Activated T-cell treated with anti-CD3 and anti-CD28 coated beads for 4 hours (primary cell): ENCODE measurements around the gene FRMD1.
"Not testable (repeated sequence)": the region's sequence is repeated elsewhere in the genome, so short reads cannot be mapped to it uniquely, and the experiment has no call there.

Source experiments
- DNase-seq: peaks from one replicate; pipeline ENCODE4 v3.0.0-alpha.2; 2020

The FRMD1 gene

GRCh38 chr6:168093634-168094033 lies 14.6 kb upstream of the FRMD1 start:
- no peak for DNase-seq

GRCh38 chr6:168093071-168093505 lies 14.1 kb upstream of the FRMD1 start:
- DNase-seq: no peak

GRCh38 chr6:168092541-168092940 lies 13.5 kb upstream of the FRMD1 start:
- no peak for DNase-seq

- DNase-seq: no peak
Observed at GRCh38 chr6:168091381-168092264, 12.6 kb upstream of the FRMD1 start.

DNA sequence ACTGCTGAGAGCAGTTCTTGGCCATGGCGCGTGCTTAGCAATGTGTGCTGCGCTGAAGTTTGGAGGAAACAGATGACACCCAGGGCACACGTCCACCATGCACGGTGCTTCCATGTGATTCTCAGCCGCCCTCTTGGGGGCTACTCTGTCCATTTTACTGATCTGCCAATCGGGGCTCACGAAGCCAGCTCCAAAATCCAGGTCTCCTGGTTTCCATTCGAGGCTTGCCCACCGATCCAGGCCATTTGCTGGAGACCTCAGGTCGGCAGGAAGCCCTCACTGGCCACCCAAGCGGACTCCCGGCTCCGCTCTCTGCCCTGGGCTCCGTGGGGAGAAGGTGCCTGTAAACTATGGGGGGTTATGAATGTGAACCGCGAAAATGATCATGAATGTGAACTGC lies 11.7 kb upstream of the FRMD1 start:
- no peak for DNase-seq

DNA sequence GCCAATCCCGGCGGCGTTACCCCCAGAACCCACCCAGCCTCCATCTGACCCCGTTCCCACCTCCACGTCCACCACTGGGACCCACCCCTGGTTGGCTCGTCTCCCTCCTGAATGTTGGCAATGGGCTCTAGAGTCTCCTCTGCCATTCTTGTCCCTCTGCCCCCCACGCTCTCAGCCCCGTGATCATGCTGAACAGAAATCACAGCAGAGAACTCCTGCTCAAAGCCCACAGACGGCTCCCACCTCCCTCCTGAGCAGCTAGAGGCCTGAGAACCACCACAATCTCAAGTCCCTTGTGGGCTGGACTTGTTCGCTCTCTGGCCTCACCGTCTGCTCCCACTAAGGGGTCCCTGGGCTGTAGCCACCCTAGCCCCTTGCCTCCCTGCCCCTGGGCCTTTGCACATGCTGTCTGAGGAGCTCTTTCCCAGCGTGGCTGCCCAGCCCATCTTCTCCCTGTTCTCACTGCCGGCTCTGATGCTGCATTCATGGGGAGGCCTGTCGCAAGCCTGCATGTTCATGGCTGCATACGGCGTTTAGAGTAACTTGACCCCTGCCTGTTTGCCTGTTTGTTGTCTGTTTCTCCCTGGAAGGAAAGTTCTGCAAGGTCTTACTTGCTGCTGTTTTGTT lies 11.2 kb upstream of the FRMD1 start:
- DNase-seq: no peak

DNA sequence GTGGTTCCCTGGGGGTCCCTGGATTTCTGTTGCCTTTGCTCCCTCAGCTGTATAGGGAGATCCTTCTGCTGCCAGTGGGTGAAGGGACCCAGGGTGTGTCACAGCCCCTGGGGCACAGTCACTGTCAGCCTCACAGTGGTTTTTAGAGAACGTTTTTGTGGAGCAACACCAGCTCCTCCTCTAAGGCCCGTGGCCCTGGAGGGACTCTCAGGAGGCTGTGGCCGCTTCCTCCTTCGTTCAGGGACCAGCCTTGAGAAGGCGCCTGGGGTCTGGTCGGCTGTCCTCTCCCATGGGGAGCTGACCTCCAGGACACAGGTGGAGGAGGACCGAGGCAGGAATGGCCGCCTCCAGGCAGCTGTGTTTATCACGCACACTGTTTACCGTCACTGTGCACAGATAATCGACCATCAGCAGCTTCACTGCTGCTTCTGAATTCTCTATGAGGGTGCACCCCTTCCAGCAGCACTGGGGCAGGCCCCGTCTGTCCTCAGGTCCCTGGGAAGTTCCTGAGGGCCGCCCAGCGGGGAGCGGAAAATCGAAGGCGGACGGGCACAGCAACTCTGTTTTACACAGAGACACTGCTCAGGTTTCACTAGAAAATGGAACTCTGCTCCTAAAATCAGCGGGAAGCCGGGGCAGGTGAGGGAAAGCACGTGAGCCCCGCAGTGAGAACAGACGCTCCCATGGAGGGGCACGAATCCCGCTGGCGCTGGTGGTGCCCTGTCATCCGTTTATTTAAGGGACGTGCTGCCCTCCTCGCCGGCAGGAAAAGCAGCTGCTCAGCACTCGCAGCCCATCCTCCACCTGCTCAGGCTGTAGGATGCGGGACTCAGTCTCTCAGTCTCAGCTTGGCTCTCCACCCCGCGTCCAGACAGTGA lies 10.4 kb upstream of the FRMD1 start:
- DNase-seq: no peak

DNA sequence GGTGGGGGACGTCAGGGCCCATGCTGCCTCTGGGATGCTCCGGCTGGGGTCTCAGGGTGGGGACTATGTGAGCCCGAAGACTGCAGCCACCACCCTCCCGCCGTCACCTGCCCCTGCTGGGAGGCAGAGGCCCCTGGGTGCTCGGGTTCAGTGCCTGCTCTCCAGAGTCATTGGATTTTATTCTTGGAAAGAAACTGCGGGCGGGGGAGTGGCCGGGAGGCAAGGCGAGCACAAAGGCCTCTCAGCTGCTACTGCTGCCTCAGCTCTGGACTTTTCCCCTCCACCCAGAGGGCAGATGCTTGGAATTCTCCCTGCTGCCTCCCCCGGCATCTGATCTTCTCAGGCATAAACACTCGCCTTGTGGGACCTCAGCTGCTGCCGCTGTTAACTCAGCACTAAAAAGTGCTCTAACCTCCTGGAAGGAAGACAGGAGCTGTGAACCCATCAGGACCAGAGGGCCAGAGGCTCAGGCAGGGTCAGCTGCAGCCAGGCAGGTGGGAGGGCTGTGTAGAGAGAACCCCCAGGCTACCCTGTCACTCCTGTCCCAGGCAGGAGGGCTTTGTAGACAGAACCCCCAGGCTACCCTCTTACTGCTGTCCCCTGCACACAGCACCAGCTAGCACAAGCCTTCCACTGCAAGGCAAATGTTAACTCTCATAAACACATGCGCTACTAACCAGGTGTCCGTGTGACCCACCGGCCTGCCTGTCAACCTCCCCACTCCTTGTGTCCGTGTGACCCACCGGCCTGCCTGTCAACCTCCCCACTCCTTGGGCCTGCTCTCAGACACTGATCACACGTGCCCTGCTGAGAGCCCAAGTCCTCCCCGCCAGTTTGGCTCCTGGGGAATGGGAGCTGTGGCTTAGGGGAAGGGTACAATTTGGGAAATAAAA lies 9.4 kb upstream of the FRMD1 start:
- no peak for DNase-seq

DNA sequence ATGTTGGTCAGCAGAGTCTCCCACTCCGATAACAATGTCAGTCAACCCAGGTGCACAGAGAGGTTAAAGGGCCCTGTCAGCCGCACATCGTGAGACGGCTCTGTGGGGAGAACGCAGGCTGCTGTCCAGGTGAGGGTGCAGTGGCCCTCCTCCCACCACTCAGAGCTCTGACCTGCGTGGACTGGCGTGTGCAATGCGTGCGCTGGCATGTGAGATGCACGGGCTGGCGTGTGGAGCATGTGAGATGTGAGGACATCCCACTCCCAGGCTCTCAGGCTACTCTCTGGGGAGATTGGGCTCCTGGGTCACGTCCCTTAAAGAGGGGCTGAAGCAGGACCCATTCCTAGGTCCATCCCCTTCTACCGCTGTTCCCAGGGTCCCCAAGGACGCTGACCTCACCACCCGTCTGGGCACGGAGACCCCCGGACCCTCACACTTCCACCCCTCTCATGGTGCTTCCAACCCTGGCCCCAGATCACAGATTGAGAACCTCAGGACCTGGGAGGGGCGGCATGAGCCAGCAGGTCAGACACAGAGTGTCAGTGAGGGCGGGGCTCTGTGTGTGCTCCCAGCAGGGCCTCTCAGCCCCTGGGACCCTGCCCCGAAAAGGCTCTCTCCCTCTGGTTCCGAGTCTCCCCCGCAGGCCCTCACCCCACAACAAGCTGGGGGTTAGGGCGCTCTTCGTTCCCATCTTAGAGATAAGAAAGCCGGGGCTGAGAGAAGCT lies 8.6 kb upstream of the FRMD1 start:
- no peak for DNase-seq

DNA sequence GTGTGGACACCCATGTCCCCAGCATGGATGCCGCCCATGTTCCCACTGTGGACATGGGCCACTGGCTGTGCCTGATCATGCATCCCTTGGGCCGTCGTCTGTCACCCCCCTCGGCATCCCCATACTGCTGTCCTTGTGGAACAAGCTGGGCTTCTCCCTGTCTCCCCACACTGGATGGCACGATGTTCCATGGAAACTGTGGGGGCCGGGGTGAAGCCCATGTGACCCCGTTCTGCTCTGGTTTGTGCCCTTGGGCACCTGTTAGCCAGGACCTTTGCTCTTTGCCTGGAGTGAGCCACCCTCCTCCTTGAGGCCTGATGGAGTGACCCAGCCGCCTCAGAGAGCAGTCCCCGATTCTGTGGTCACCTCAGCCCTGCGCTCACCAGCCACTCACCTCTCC lies 7.6 kb upstream of the FRMD1 start:
- DNase-seq: no peak

GRCh38 chr6:168086066-168086465 lies 7.1 kb upstream of the FRMD1 start:
- DNase-seq: no peak

- no peak for DNase-seq
Observed at GRCh38 chr6:168084465-168085160, 5.6 kb upstream of the FRMD1 start.

GRCh38 chr6:168083514-168083885 lies 4.5 kb upstream of the FRMD1 start:
- DNase-seq: no peak

DNA sequence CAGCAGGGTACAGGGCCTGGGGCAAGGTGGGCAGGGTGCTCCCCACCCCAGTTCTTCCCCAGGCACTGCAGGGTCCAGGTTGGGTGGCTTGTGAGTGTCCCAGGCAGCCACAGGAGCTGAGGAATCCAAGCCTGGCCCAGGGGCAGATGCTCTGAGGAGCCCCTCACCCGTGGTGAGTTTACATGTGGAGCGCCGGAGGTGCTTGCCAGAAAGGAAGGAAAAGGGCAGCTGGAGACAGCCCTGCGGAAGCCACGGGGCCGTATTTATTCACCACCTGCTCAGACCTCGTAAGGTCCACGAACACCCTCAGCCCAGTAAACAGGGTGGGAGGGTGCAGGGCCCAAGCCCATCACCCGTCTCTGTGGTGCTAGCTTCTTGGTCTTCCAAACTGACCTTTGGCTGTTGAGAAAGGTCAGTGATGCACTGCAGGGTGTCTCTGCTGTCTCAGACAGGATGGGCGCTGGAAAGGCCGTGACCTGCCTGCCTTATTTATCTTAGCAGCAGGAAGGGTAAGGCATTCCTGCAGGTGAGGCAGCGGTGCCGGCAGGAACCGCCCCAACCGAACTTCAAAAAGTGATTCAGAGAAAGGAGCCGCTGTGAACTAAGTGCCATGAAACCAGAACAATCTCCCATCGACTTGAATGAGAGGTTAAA lies 4.0 kb upstream of the FRMD1 start:
- DNase-seq: no peak

- no peak for DNase-seq
Observed at GRCh38 chr6:168081858-168082546, 3.0 kb upstream of the FRMD1 start.

- DNase-seq: no peak
Observed at GRCh38 chr6:168080393-168081077, 1.5 kb upstream of the FRMD1 start.

DNA sequence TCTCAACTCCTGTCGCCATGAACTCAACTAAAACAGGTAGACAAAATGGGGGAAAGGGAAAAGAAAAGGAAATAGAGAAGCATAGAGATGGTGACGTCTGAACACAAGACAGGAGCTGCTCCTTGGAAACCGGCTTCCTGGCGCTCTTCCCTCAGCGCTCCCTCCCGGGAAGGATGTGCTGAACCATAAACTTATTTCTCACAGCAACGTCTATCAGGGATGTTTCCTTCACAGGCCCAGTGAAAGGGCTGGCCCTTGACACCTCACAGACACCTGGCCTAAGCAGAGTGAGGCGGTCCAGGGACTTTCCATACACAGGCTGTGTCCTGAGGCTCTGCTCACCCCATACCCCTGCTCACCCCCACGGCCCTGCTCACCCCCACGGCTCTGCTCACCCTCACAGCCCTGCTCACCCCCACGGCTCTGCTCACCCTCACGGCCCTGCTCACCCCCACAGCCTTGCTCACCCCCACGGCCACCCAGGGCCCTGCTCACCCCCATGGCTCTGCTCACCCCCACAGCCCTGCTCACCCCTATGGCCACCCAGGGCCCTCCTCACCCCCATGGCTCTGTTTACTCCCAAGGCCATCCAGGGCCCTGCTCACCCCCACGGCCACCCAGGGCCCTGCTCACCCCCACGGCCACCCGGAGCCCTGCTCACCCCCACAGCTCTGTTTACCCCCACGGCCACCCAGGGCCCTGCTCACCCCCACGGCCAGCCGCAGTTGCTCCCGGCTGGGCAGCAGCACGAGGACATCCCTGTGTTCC lies 653 bp downstream of the FRMD1 start:
- DNase-seq: no peak

DNA sequence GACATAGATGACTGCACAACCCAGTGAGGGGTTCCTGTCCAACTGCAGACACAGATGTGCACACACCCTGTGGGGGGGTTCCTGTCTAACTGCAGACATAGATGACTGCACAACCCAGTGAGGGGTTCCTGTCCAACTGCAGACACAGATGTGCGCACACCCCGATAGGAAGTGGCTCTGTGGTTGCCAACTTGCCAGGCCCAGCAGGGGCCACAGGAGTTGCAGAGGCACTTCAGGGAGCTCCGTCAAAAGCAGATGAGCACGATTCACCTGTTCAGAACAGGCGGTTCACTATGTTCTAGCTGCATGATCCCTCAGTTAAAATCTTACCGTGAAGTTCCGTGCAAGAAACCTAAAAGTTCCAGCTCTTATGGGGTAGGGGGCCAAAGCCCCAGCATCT lies 1.6 kb downstream of the FRMD1 start:
- DNase-seq: not testable (repeated sequence)
